Measurements from ENCODE around the gene NDUFS7. TPM values are rescaled to one million over a fixed set of nuclear protein-coding genes. Genes with fewer than 3 reads are reported as not detected.

Gene NDUFS7
- total RNA-seq, 6 donors from 2014 or later = 38.8 to 121 (median 100) TPM

DNA sequence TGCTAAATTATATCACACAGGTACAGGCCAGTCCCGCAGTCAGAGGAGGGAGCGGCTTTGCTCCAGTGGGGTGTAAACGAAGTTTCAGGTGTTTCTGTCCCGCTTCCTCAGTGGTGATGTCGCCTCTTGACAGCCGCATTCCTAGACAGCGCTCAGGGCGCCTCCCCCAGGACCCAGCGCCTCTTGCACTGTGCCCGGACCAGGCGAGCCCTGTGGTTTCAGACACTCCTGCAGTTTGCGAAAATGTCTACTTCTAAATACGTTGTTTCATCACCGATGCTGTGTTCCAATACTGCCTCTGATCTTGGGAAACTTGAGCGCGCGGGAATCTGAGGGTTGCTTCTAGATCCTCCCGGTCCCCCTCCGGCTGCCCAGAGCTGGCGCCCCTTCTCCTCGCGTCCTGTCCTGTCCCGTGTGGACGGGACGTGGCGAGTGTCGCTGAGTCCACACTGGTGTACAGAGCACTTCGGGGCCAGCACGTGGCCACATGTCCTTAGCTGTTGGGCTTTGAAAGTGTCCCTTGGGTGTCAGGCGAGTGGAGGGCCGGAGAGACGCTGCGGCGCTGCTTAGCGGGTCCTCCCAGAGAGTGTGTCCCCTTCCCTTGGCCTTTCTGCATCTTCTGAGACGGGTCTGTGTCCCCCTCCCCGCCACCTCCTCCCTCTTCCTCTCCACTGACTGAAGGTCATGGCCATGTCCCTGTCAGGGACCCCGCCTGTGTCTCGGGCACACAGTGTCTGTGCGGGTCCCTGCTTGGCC lies 39.9 kb downstream of the NDUFS7 start:
- peaks cover 37 to 90% (median 81%) of the 10 kb centered on the region in 4 donors for H3K36me3 ChIP-seq
- H3K4me1 ChIP-seq = peaks cover 0 to 7% (median 3%) of the 10 kb centered on the region in 4 donors
- DNase-seq (peak in 1 of 2 donors; percentile 69), ATAC-seq (ENCODE audit: low FRiP score in 2 of 2) (no peak)
- WGBS, 2 donors = 88 to 90% methylated on average over 39 to 40 of the region's 40 CpGs
- TF ChIP-seq CTCF (IDR thresholded peaks at IDR 0.05) (no peak), POLR2AphosphoS5 (IDR thresholded peaks at IDR 0.05) (no peak), POLR2A (IDR thresholded peaks at IDR 0.05) (no peak), EP300 (IDR thresholded peaks at IDR 0.05) (no peak)
- H3K27ac ChIP-seq = no peak overlapping the region
- H3K4me3 ChIP-seq = no peak overlapping the region
- no peaks in the 10 kb centered on the region for H3K27me3 ChIP-seq
- no peaks in the 10 kb centered on the region for H3K9me3 ChIP-seq

GRCh38 chr19:1424192-1424955 lies 40.7 kb downstream of the NDUFS7 start:
- H3K4me3 ChIP-seq = no peak overlapping the region
- no peaks in the 10 kb centered on the region for H3K4me1 ChIP-seq
- peaks cover 42 to 90% (median 81%) of the 10 kb centered on the region in 4 donors for H3K36me3 ChIP-seq
- ATAC-seq (ENCODE audit: low FRiP score in 2 of 2) = no peak
- peak in 1 of 2 donors; percentile 80 for DNase-seq
- no peaks in the 10 kb centered on the region for H3K27me3 ChIP-seq
- H3K9me3 ChIP-seq = no peaks in the 10 kb centered on the region
- no peak for TF ChIP-seq POLR2A (IDR thresholded peaks at IDR 0.05)
- no peak for TF ChIP-seq POLR2AphosphoS5 (IDR thresholded peaks at IDR 0.05)
- no peak for TF ChIP-seq CTCF (IDR thresholded peaks at IDR 0.05)
- no peak for TF ChIP-seq EP300 (IDR thresholded peaks at IDR 0.05)
- 88 to 89% methylated on average over 40 to 41 of the region's 42 CpGs for WGBS, 2 donors
- H3K27ac ChIP-seq = no peak overlapping the region

DNA sequence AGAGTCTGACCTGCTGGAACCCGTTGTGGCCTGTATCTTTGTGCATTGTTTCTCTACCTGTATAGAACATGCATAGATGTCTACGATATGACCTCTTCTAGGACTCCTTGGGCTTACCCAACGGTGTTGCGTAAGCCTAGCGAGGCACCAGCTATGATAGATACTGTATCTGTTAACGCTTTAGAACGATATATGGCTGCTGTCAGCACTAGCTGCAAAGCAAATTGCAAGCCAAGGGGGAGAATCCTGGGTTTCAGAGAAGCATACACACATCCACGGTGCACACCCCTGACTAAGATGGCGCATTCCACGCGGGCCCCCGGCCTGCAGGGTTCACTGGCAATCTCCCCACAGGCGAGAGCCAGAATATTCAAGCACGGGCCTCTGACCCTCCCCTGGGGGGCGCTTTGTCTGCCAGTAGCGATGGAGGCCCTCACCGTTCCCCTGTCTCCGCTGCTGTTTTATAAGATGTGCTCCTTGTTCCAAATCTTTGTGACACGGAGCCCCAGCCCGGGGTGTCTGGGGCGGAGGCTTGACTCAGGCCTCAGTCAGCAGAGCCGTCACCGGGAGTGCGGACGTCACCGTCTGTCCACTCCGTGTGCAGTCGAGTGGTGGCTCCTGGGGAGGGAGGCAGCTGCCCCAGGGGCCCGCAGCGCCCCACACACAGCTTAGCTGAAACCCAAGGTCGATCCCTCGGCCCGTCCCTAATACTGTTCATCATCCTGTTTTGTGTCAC lies 41.6 kb downstream of the NDUFS7 start:
- H3K36me3 ChIP-seq = peaks cover 45 to 93% (median 83%) of the 10 kb centered on the region in 4 donors
- ATAC-seq (ENCODE audit: low FRiP score in 2 of 2) (no peak), DNase-seq (peak in 1 of 2 donors; percentile 52)

DNA sequence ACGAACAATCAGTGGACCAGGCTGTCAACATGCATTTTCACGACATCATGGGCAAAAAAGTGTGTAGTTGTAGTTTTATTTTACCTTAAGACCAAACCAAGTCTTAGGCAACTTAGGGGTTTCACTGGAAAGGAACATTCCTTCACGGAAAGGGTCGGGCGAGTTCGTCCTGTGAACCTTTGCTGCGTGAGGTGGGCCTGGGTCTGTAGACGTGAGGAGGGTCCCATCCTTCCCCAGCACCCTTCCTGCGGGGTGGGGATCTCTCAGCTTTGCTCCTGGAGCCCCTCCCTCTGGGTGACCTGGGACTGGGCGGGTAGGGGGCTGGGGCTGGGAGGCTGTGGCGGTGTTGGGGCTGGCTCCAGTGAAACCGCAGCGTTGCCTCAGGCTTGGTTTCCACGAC lies 42.2 kb downstream of the NDUFS7 start:
- DNase-seq = peak in 1 of 2 donors; percentile 31
- no peaks in the 10 kb centered on the region for H3K9me3 ChIP-seq
- H3K4me1 ChIP-seq = no peaks in the 10 kb centered on the region
- H3K4me3 ChIP-seq = no peak overlapping the region
- WGBS, 2 donors = 93 to 94% methylated on average over 11 to 14 of the region's 14 CpGs
- no peak for TF ChIP-seq POLR2AphosphoS5 (IDR thresholded peaks at IDR 0.05)
- no peak for TF ChIP-seq EP300 (IDR thresholded peaks at IDR 0.05)
- TF ChIP-seq POLR2A (IDR thresholded peaks at IDR 0.05) = no peak
- TF ChIP-seq CTCF (IDR thresholded peaks at IDR 0.05) = no peak
- ATAC-seq (ENCODE audit: low FRiP score in 2 of 2) = no peak
- H3K36me3 ChIP-seq = peaks cover 41 to 93% (median 82%) of the 10 kb centered on the region in 4 donors
- no peaks in the 10 kb centered on the region for H3K27me3 ChIP-seq
- H3K27ac ChIP-seq = no peak overlapping the region

More for the DNA sequence above, 41.6 kb downstream of the NDUFS7 start:
- Histone ChIP-seq H3K9me3 (no peaks in the 10 kb centered on the region), H3K4me3 (no peak overlapping the region), H3K27me3 (no peaks in the 10 kb centered on the region), H3K27ac (no peak overlapping the region), H3K4me1 (no peaks in the 10 kb centered on the region)
- WGBS, 2 donors = 92% methylated on average over 28 of the region's 33 CpGs
- no peak for TF ChIP-seq POLR2AphosphoS5 (IDR thresholded peaks at IDR 0.05)
- TF ChIP-seq CTCF (IDR thresholded peaks at IDR 0.05) = no peak
- no peak for TF ChIP-seq POLR2A (IDR thresholded peaks at IDR 0.05)
- TF ChIP-seq EP300 (IDR thresholded peaks at IDR 0.05) = no peak
